GM18511 (cell line): ENCODE data around the gene GCC2.
"Not testable (repeated sequence)": the region's sequence is repeated elsewhere in the genome, so short reads cannot be mapped to it uniquely, and the experiment has no call there.

Experiments used
- ATAC-seq: cut with Tn5 transposase; IDR thresholded peaks from one replicate; pipeline ENCODE4 v1.9.1; 2021; ENCODE audit warnings: mild to moderate bottlenecking, moderate library complexity; ENCODE audit not compliant: unreplicated experiment

The GCC2 gene, protein sequence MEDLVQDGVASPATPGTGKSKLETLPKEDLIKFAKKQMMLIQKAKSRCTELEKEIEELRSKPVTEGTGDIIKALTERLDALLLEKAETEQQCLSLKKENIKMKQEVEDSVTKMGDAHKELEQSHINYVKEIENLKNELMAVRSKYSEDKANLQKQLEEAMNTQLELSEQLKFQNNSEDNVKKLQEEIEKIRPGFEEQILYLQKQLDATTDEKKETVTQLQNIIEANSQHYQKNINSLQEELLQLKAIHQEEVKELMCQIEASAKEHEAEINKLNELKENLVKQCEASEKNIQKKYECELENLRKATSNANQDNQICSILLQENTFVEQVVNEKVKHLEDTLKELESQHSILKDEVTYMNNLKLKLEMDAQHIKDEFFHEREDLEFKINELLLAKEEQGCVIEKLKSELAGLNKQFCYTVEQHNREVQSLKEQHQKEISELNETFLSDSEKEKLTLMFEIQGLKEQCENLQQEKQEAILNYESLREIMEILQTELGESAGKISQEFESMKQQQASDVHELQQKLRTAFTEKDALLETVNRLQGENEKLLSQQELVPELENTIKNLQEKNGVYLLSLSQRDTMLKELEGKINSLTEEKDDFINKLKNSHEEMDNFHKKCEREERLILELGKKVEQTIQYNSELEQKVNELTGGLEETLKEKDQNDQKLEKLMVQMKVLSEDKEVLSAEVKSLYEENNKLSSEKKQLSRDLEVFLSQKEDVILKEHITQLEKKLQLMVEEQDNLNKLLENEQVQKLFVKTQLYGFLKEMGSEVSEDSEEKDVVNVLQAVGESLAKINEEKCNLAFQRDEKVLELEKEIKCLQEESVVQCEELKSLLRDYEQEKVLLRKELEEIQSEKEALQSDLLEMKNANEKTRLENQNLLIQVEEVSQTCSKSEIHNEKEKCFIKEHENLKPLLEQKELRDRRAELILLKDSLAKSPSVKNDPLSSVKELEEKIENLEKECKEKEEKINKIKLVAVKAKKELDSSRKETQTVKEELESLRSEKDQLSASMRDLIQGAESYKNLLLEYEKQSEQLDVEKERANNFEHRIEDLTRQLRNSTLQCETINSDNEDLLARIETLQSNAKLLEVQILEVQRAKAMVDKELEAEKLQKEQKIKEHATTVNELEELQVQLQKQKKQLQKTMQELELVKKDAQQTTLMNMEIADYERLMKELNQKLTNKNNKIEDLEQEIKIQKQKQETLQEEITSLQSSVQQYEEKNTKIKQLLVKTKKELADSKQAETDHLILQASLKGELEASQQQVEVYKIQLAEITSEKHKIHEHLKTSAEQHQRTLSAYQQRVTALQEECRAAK (N-terminal part only)

GRCh38 chr2:108448678-108449409, at the start of gene GCC2:
GCC2 (plus strand) TSS chr2:108449206; CDS start chr2:108449275, 69 bp downstream.
- ATAC-seq = peak; percentile 99

- ATAC-seq = no peak
Observed at GRCh38 chr2:108399479-108399878, 49.5 kb upstream of the GCC2 start.

DNA sequence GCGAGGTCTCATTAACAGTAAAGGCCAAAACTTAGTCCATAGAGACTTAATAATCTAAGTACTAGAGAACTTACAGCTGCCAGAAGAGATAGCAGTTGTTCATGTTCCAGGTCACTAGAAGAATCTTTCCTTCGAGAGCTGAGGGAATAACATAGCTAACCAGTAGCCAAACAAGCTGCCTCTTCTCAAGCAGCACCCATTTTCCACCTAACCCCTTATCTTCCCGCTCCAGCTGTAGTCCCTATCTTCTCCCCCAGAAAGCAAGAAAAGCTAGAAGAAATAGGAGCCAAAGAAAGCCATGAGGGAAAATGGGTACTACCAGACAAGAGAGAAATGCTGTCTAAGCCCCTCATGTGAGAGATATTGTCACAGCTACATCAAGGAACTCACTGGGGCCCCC, 47.2 kb upstream of the GCC2 start:
- no peak for ATAC-seq

- ATAC-seq = no peak
Observed at GRCh38 chr2:108403494-108403893, 45.5 kb upstream of the GCC2 start.

- no peak for ATAC-seq
Observed at GRCh38 chr2:108404784-108405397, 44.1 kb upstream of the GCC2 start.

DNA sequence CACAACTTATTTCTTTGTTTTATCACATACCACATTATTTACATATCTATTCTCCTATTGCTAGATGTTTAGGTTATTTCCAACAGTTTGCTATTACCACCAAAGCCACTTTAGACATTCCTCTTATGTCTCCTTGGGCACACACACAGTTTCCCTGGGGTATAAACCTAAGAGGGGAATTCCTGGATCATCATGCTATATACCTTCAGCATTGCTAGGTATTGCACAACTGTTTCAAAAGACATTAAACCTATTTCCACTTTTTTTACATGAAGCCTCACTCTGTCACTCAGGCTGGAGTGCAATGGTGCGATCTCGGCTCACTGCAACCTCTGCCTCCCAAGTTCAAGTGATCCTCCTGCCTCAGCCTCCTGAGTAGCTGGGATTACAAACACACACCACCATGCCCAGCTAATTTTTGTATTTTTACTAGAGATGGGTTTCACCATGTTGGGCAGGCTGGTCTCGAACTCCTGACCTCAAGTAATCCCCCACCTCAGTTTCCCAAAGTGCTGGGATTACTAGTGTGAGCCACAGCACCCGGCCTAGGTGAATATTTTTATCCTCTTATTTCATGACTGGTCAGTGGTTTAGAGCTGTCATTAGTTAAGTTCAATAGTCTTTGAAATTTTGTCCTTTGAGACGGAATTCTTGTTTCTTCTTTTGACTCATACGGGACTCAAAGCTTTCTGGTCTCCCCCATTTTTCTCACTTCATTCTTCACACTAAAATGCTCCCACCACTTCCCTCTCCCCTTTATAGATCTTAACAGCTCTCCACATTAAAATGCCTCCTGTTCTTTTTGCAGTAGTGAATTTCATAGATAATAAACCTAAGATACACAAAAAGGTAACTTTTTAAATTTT, 40.9 kb upstream of the GCC2 start:
- ATAC-seq = no peak

- no peak for ATAC-seq
Observed at GRCh38 chr2:108409768-108410167, 39.2 kb upstream of the GCC2 start.

DNA sequence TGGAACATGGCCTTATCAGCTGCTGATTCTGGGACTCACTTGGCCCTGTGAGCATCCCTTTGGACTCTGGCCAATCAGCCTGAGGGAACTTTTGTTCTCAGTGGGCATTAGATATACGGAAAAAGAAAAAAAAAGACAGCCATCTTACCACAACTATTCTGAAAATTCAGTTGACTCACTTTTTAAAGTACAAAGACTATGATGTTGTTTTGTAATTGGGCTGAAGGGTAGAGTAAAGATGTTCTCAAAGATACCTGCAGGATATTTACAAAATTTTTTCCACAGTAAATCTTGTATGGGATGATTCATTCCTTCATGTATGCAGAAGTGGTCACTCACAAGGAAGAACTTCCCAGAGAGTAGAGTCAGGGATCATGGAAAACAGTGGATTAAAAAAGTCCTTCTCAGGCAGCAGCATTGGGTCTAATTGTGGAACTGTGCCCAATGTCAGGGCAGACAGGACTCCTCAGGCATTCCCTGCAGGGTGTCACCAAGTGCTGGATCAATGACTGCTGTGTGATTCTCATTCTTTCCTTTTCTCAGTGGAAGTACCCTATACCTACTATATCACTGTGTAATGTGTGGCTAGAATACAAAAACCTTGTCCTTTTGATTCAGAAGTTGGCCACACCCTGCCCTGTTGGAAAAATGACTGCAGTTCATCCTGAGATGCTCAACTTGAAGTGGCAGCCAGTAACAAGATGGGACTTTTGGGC, 35.9 kb upstream of the GCC2 start:
- ATAC-seq = no peak

GRCh38 chr2:108413711-108414095, 35.3 kb upstream of the GCC2 start:
- ATAC-seq = no peak

DNA sequence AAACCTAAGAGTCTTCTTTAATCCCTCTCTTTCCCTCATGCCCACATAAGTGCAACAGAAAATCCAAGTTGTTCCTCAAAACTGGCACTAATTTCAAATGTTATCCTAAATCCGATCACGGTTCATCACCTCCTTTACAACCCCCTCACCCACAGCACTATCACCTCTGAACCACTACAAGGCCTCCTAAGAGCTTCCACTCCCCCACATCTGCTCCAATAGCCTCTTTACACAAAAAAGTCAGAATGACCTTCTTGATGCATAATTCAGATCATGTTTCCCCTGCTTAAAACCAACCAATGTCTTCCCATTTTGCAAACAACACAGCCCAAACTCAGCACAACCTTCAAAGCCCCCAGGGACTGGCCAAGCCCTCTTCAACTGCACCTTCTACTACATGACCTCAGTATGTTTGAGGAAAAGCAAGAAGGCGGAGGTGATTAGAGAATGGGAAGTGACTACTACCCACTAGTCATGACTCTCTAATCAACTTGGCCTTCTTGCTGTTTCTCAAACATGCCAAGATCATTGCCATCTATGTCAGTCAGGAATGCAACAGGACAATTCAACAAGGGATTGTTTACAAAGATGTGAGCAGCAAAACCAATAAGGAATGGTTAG, 34.6 kb upstream of the GCC2 start:
- no peak for ATAC-seq

- no peak for ATAC-seq
Observed at GRCh38 chr2:108414945-108415344, 34.1 kb upstream of the GCC2 start.

- ATAC-seq = no peak
Observed at GRCh38 chr2:108417254-108417653, 31.8 kb upstream of the GCC2 start.

- no peak for ATAC-seq
Observed at GRCh38 chr2:108418416-108418815, 30.6 kb upstream of the GCC2 start.

GRCh38 chr2:108423067-108423466, 25.9 kb upstream of the GCC2 start:
- ATAC-seq = no peak

DNA sequence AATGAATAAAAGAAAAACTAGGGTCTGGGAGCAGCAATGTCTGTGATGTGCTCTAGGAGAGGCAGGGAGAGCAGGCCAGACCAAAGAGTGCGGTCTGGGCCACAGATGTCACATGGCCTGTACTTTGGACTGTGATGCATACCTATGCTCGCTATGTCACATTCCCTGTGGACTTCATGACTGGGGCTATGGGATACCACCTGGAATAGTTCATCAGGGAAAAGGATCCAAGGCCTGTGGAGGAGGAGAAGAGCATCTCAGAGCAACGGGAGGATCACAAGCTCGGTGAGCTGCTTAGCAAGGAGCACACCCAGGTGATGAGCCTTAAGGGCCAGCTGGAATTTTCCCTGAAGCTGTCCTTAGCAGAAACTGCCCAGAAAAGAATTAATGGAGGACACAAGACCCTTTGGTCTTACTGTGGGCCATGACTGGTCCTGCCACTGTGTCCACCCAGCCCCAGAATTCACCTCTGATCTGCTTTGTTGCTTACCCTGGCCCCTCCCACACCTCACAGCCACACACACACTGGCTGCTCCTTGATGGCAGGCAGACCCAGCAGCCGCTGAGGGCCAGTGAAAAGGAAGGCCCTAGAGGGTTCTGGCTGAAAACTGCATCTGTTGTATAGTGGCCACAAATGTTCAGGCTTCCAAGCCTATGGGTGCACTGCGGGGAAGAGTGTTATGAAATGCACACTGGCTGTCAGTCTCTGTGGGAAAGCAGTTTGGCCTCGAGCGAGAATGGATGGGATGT, 25.3 kb upstream of the GCC2 start:
- ATAC-seq = no peak

DNA sequence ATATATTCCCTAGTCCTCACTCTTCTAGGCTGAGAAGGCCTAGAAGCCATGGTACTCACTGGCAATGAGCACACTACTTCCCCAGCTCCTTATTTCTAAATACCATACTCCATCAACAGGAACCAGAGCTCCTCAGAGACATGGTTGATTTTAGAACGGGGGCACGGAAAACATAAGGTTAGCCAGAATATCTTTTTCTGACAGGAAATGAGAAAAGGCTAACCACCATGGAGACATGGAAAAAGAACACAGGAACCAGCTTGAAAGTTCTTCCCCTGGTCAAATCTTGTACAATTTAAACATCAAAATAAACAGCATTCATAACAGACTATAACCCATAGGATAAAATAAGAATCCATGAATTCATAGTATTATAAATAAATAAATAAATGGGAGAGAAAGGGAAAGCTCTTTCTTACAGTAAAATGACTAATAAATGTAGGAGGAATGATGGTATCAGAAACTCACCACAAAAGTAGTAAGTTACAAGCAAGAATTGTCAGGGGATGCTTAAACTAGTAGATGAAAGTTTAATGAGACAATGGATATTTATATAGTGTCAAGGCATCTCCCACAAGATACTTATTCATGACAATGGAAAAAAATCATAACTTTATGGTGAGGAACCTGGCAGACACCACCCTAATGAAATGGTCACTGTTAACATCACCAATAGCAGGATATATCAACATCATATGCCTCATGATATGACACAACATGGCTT, 20.6 kb upstream of the GCC2 start:
- no peak for ATAC-seq

DNA sequence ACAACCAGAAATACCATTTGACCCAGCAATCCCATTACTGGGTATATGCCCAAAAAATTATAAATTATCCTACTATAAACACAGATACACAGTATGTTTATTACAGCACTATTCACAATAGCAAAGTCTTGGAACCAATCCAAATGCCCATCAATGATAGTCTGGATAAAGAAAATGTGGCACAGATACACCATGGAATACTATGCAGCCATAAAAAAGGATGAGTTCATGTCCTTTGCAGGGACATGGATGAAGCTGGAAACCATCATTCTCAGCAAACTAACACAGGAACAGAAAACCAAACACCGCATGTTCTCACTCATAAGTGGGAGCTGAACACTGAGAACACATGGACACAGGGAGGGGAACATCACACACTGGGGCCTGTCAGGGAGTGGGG, 13.4 kb upstream of the GCC2 start:
- ATAC-seq = not testable (repeated sequence)
